ENCODE measurements around the gene ATP2B3.

Gene ATP2B3

DNA sequence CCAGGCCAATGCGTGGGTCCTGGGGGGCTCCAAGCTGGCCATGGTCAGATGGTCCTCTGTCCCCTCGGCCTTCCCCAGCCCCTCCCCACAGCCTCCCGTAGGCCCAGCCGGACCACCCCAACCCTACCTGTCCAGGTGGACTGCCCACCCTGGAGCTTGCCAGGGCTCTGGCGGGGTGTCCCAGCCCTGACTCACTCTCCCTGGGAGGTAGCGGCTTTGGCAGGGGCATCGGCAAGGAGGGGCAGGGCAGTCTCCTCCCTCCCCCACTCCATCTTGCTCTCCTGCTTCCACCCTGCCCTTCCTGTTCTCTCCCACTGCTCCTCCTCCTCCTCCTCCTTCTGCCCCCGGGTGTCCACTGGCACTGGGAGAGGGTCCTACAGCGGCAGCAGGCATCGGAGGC lies 15.3 kb upstream of the ATP2B3 start:
- H2AFZ ChIP-seq (ENCODE audit: low read depth), result no peak overlapping the region
- H4K20me1 ChIP-seq (ENCODE audit: insufficient read depth), result no peaks in the 10 kb centered on the region
- H3K9ac ChIP-seq, result no peak overlapping the region
- no peaks in the 10 kb centered on the region for H3K79me2 ChIP-seq (ENCODE audit: insufficient read depth, low read depth)
- H3K4me3 ChIP-seq (IDR thresholded peaks at IDR 0.05; ENCODE audit: insufficient read depth, low read depth, low read length), result no peak overlapping the region
- H3K27me3 ChIP-seq (ENCODE audit: insufficient read depth, low read depth), result peaks cover 13% of the 10 kb centered on the region; the same call in 1 of the 2 replicates
- H3K4me1 ChIP-seq (ENCODE audit: low read depth, poor library complexity, severe bottlenecking), result no peaks in the 10 kb centered on the region
- TF ChIP-seq, protein P1, sequence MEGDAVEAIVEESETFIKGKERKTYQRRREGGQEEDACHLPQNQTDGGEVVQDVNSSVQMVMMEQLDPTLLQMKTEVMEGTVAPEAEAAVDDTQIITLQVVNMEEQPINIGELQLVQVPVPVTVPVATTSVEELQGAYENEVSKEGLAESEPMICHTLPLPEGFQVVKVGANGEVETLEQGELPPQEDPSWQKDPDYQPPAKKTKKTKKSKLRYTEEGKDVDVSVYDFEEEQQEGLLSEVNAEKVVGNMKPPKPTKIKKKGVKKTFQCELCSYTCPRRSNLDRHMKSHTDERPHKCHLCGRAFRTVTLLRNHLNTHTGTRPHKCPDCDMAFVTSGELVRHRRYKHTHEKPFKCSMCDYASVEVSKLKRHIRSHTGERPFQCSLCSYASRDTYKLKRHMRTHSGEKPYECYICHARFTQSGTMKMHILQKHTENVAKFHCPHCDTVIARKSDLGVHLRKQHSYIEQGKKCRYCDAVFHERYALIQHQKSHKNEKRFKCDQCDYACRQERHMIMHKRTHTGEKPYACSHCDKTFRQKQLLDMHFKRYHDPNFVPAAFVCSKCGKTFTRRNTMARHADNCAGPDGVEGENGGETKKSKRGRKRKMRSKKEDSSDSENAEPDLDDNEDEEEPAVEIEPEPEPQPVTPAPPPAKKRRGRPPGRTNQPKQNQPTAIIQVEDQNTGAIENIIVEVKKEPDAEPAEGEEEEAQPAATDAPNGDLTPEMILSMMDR (conservative IDR thresholded peaks at IDR 0.05; ENCODE audit: low read depth, low read length), result no peak
- H3K36me3 ChIP-seq (ENCODE audit: insufficient read depth), result no peaks in the 10 kb centered on the region
- no peak overlapping the region for H3K27ac ChIP-seq
- no peak overlapping the region for H3K4me2 ChIP-seq

- Histone ChIP-seq H3K79me2 (ENCODE audit: insufficient read depth, low read depth) (no peaks in the 10 kb centered on the region), H3K27ac (no peak overlapping the region), H3K4me1 (ENCODE audit: low read depth, poor library complexity, severe bottlenecking) (no peaks in the 10 kb centered on the region), H3K4me3 (IDR thresholded peaks at IDR 0.05; ENCODE audit: insufficient read depth, low read depth, low read length) (no peak overlapping the region), H2AFZ (ENCODE audit: low read depth) (no peak overlapping the region), H3K36me3 (ENCODE audit: insufficient read depth) (no peaks in the 10 kb centered on the region), H3K9ac (no peak overlapping the region), H4K20me1 (ENCODE audit: insufficient read depth) (no peaks in the 10 kb centered on the region), H3K4me2 (no peak overlapping the region), H3K27me3 (ENCODE audit: insufficient read depth, low read depth) (peaks cover 13% of the 10 kb centered on the region; the same call in 1 of the 2 replicates)
- TF ChIP-seq, protein P1 (conservative IDR thresholded peaks at IDR 0.05; ENCODE audit: low read depth, low read length), result no peak
These were observed 14.6 kb upstream of the ATP2B3 start for GRCh38 chrX:153502796-153503195.

- H4K20me1 ChIP-seq (ENCODE audit: insufficient read depth), result no peaks in the 10 kb centered on the region
- peaks cover 17% of the 10 kb centered on the region; the same call in 1 of the 2 replicates for H3K27me3 ChIP-seq (ENCODE audit: insufficient read depth, low read depth)
- H3K9ac ChIP-seq, result no peak overlapping the region
- no peaks in the 10 kb centered on the region for H3K4me1 ChIP-seq (ENCODE audit: low read depth, poor library complexity, severe bottlenecking)
- H3K27ac ChIP-seq, result no peak overlapping the region
- H3K4me3 ChIP-seq (IDR thresholded peaks at IDR 0.05; ENCODE audit: insufficient read depth, low read depth, low read length), result no peak overlapping the region
- H3K36me3 ChIP-seq (ENCODE audit: insufficient read depth), result no peaks in the 10 kb centered on the region
- no peak overlapping the region for H2AFZ ChIP-seq (ENCODE audit: low read depth)
- TF ChIP-seq, protein P1 (conservative IDR thresholded peaks at IDR 0.05; ENCODE audit: low read depth, low read length), result no peak
- H3K4me2 ChIP-seq, result no peak overlapping the region
- no peaks in the 10 kb centered on the region for H3K79me2 ChIP-seq (ENCODE audit: insufficient read depth, low read depth)
These were observed 12.9 kb upstream of the ATP2B3 start for GRCh38 chrX:153504445-153505016.

- no peaks in the 10 kb centered on the region for H4K20me1 ChIP-seq (ENCODE audit: insufficient read depth)
- H2AFZ ChIP-seq (ENCODE audit: low read depth), result no peak overlapping the region
- H3K27me3 ChIP-seq (ENCODE audit: insufficient read depth, low read depth), result peaks cover 15% of the 10 kb centered on the region; the same call in 1 of the 2 replicates
- no peak overlapping the region for H3K27ac ChIP-seq
- no peaks in the 10 kb centered on the region for H3K79me2 ChIP-seq (ENCODE audit: insufficient read depth, low read depth)
- no peaks in the 10 kb centered on the region for H3K4me1 ChIP-seq (ENCODE audit: low read depth, poor library complexity, severe bottlenecking)
- H3K4me2 ChIP-seq, result no peak overlapping the region
- H3K9ac ChIP-seq, result no peak overlapping the region
- TF ChIP-seq, protein P1 (conservative IDR thresholded peaks at IDR 0.05; ENCODE audit: low read depth, low read length), result no peak
- no peak overlapping the region for H3K4me3 ChIP-seq (IDR thresholded peaks at IDR 0.05; ENCODE audit: insufficient read depth, low read depth, low read length)
- H3K36me3 ChIP-seq (ENCODE audit: insufficient read depth), result no peaks in the 10 kb centered on the region
These were observed 12.1 kb upstream of the ATP2B3 start for GRCh38 chrX:153505361-153505760.

Measured in KMS-11 (cell line).